GM19438 (cell line): ENCODE results near the gene ZBTB12.
"Not testable (repeated sequence)": the region's sequence is repeated elsewhere in the genome, so short reads cannot be mapped to it uniquely, and the experiment has no call there.

Experiments used
- ATAC-seq: cut with Tn5 transposase; IDR thresholded peaks from one replicate; pipeline ENCODE4 v1.9.1; 2021; ENCODE audit warnings: low read depth; ENCODE audit not compliant: unreplicated experiment

ZBTB12 gene

GRCh38 chr6:31901953-31902643 lies at the start of gene ZBTB12:
Gene ZBTB12, minus strand, starts transcription at chr6:31902086. Its CDS starts 781 bp downstream, at chr6:31901305.
- peak; percentile 51 for ATAC-seq

GRCh38 chr6:31949926-31950548 lies 48.2 kb upstream of the ZBTB12 start:
- no peak for ATAC-seq

GRCh38 chr6:31948753-31949413 lies 47.0 kb upstream of the ZBTB12 start:
- ATAC-seq, result no peak

GRCh38 chr6:31948306-31948705 lies 46.4 kb upstream of the ZBTB12 start:
- no peak for ATAC-seq

- ATAC-seq, result no peak
Measured at GRCh38 chr6:31947864-31948263, 46.0 kb upstream of the ZBTB12 start.

GRCh38 chr6:31947070-31947675 lies 45.3 kb upstream of the ZBTB12 start:
- ATAC-seq, result no peak

- ATAC-seq, result no peak
Measured at GRCh38 chr6:31946370-31946885, 44.5 kb upstream of the ZBTB12 start.

- ATAC-seq, result no peak
Measured at GRCh38 chr6:31945507-31946369, 43.9 kb upstream of the ZBTB12 start, which contains the start of gene CFB. Gene CFB, plus strand, starts transcription at chr6:31946095. Its CDS starts 127 bp downstream, at chr6:31946222.

GRCh38 chr6:31945154-31945506 lies 43.2 kb upstream of the ZBTB12 start:
- ATAC-seq, result no peak

- no peak for ATAC-seq
Measured at GRCh38 chr6:31943742-31944141, 41.9 kb upstream of the ZBTB12 start.

GRCh38 chr6:31940256-31940664 lies 38.4 kb upstream of the ZBTB12 start:
- ATAC-seq, result no peak

GRCh38 chr6:31935823-31936222 lies 33.9 kb upstream of the ZBTB12 start:
- ATAC-seq, result no peak

- no peak for ATAC-seq
Measured at GRCh38 chr6:31935021-31935420, 33.1 kb upstream of the ZBTB12 start.

GRCh38 chr6:31933537-31933936 lies 31.7 kb upstream of the ZBTB12 start:
- no peak for ATAC-seq

- ATAC-seq, result not testable (repeated sequence)
Measured at GRCh38 chr6:31932137-31932536, 30.3 kb upstream of the ZBTB12 start.

GRCh38 chr6:31930962-31931361 lies 29.1 kb upstream of the ZBTB12 start:
- no peak for ATAC-seq

GRCh38 chr6:31928672-31928939 lies 26.7 kb upstream of the ZBTB12 start:
- no peak for ATAC-seq

- no peak for ATAC-seq
Measured at GRCh38 chr6:31927863-31928671, 26.2 kb upstream of the ZBTB12 start.

GRCh38 chr6:31927242-31927862 lies 25.5 kb upstream of the ZBTB12 start, which contains the start of gene C2:
Gene C2, plus strand, starts transcription at chr6:31927717. Its CDS starts 36 bp downstream, at chr6:31927753.
- ATAC-seq, result no peak
